DLD1 (cell line): ENCODE results near the gene IVL.

Experiments
- in situ Hi-C: cut with HindIII; loops from 2 replicates; pipeline ENCODE4 v1.10.0; 2017; ENCODE audit warnings: low sequenced_read_pairs

IVL gene

DNA sequence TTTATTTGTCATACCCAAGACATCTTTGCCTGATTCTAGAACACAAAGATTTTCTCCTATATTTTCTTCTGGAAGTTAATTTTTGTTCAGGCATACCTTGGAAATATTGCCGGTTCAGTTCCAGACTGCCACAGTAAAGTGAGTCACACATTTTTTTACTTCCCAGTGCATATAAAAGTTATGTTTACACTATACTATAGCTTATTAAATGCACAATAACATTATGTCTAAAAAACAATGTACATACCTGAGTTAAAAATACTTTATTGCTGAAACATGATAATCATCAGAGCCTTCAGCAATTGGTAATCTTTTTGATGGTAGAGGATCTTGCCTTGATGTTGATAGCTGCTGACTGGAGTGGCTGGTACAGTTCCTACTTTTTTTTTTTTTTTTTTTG is 20.2 kb upstream of the IVL start:
- in situ Hi-C loops: no loop called here

GRCh38 chr1:152899027-152899426 is 9.3 kb upstream of the IVL start:
- in situ Hi-C loops: no loop called here

GRCh38 chr1:152899883-152900282 is 8.5 kb upstream of the IVL start:
- in situ Hi-C loops: no loop called here

DNA sequence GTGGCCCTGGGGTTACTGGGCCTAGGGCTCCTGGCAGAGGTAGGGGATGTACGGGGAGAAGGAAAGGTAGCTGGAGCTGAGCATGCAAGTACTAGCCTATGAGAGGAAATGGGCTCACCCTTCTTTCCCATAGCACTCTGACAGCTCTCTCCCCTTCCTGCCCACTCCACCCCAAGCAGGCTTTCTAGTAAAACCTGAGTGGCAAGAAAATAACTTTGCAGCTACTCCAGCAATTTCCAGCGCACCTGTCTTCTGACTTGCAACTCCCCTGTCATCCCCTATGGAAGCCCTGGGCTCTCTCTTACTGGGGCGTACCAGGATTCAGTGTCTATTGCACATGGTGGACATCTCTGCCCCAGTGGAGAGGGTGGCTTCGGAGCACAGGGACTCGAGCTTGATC is 6.7 kb upstream of the IVL start:
- in situ Hi-C loops: no loop called here

DNA sequence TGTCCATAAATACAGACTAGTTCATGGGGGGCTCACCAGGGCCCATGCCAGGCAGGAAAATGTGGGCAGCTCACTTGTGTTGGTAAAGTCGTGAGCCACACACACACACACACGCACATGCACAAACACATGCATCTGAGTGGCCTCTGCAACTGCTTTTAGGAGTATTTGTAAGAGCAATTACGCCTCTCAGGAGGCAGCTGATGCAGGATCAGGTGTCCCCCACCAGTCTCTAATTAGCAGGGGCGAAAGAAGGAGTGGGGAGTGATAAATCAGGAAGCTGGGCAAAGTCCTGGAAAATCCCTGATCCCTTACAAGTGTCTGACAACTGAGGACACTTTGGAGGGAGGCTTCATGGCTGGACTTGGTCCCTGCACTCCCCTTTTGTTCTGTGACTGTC is 5.7 kb upstream of the IVL start:
- in situ Hi-C loops: no loop called here

DNA sequence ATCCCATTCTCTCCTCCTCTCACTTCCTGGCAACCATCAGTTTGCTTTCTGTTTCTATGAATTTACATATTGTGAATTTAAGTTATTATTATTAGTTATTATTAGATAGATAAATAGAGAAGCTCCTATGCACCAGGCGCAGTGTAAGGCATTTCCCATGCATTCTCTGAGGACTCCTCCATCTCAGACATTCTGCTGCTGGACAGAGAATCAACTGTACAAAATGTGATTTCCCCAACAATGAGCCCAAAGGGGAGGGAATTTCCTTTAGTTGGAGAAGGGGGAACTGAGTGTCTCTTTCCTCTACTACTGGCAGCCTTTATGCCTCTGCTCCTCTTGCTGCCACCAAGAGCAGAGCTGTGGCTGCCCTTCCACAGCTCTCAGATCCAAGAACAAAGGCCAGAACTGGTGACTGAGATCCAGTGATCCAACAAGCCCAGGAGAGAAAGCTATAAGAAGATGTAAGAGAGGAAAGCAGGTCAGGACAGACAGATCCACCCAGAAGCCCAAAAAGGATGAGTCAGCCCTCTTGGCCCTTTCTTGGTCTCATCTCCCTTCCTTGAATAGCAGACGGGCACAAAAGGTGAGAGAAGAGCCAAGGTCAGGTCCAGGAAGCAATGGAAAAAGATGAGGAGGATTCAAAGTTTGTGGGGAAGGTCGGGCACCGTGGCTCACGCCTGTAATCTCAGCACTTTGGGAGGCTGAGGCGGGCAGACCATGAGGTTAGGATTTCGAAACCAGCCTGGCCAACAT is 3.5 kb upstream of the IVL start:
- in situ Hi-C loops: no loop called here

DNA sequence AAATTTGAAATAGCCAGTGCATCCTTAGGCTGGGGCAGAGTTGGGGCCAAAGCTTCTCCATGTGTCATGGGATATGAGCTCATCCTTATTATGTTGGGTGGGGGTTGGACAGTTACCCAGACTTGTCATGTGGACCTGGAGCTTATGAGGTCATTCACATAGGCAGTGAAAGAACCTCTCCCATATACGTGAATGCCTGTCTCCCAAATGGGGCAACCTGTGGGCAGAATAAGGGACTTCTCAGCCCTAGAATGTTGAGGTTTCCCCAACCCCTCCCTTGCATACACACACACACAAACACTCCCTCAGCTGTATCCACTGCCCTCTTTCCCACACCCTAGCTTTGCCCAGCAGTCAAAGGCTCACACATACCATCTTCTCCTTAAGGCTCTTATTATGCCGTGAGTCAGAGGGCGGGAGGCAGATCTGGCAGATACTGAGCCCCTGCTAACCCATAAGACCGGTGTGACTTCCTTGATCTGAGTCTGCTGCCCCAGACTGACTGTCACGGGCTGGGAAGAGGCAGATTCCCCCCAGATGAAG is 2.3 kb upstream of the IVL start:
- in situ Hi-C loops: no loop called here

DNA sequence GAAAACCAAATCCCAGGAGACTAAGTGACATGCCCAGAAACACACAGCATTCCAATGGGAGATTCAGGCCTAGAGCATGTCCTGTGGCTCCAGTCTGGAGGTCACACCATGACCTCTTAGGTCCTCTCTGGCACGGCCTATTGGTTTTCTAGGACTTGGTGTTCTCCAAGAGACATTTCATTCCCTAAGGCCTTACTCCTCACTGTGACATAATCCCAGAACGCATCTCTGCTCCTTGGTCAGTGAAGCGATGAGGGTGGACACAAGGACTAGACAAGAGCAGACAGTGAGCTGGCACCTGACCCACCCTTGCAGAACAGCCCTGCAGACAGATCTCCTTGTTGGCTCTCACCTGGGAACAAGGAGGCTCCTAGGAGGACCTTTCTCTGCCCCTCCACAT is 860 bp downstream of the IVL start:
- in situ Hi-C loops: no loop called here

DNA sequence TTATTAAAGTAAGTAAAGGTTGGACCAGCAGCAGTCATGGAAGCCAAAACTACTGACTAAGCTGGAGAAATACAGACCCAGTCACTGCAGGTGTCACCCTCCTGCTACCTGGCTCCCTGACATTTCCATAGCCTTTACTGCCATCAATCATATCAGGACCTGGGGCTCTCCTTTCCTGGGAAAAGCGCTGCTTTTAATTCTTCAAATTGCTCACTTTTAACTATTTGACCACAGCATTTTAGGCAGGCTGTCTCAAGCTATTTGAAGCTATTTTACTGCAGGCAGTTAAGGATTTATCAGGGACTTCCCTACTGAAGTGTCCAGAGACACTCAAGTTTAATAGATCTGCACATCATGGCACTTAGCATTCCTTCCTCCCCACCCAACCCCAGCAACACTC is 4.1 kb downstream of the IVL start:
- in situ Hi-C loops: no loop called here

DNA sequence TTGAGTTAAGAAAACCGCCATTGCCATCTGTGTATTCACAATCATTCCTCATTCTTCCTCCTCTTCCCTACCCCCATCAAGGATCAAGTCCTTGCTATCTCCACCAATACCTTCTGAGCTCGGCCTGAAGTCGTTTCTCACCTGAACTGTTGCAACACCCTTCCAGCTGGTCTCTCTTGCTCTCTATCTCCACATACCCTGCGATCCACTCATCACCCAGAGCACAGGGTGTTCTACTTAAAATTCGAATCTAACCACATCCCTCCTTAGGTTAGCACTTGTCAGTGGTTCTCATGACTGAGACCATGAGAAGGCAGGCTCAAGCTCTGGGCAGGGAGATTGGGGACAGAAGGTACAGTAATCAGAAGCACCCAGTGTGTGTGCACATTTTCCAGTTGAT is 4.6 kb downstream of the IVL start:
- in situ Hi-C loops: no loop called here

DNA sequence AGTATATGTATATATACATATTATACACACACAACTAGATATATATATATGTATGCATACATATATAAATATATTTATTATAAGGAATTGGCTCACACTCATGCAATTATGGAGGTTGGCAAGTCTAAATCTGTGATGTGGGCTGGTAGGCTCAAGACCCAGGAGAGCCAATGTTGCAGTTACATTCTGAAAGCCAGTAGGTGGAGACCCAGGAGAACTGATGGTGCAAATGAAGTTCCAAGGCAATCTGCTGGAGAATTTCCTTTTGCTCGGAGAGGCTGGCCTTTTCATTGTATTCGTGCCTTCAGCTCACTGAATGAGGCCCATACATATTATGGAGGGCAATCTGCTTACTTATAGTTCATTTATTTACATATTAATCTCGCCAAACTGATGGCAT is 9.4 kb downstream of the IVL start:
- in situ Hi-C loops: no loop called here

DNA sequence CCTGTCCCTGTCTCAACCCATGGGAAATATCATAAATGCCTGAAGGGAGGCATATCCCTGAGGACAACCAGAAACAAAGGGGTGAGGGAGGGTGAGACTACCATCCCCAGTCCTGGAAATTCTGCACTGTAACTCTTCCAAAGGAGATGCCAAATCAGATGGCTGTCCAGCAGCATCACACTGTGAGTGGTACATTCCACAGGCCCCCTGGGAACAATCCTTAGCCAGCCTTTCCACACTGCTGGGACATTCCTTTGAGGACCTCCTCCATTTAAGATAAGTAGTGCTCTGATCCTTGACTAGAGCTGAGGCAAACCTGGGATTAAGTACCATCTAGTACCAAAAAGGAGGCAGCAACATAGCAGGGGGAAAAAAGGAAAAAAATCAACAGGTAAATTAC is 10.7 kb downstream of the IVL start:
- in situ Hi-C loops: no loop called here

DNA sequence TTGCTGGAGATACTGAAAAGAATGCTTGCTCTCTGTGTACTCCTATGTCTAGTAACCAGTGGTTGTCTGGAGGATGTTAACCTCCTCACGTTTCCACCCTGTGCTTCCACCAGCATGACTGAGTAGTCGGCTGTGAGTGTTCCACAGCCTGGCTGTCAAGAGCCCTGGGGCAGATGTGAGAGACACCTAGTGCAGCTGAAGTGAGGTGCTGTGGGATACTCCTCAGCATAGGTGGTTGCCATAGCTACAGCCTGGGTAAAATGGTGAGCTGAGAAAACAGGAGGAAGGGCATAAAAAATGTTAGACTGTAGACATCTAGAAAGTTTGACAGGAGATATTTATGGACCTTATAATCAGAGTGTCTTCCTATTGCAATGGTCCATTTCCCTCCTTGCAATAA is 15.8 kb downstream of the IVL start:
- in situ Hi-C loops: no loop called here

DNA sequence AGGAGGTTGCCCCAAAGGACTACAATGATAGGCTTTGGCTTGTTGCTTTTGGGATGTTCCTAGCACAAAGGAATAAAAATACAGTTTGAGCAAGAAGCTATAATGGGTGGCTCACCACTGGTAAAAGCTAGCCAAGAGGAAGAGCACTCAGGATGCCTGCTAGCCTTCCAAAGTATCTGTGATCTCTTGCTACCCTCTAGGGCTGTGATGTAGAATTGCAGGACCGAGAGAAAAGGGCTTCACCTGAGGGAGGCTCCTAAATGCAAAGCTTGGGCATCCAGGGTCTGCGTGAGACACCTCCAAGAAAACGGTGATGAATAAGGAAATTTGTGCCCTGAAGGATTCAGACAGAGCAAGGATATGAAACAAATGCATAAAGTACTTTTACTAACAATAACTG is 17.7 kb downstream of the IVL start:
- in situ Hi-C loops: no loop called here

DNA sequence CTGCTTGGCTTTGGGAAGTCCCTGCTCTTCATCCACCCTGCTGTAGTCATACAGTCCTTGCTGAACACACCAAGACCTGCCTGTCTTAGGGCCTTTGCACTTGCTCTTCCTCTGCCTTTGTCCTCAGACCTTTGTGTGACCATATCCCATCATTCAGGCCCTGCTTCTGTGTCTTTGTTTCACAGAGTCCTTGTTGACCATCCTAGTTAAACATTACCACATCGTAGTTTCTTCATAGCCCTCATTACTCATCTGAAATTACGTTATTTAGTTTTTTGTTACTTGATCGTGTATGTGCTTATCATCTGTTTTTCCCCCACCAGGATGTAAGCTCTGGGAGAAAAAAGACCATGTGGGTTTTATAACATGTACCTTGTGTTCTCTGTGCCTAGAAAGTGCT is 20.3 kb downstream of the IVL start:
- in situ Hi-C loops: no loop called here

DNA sequence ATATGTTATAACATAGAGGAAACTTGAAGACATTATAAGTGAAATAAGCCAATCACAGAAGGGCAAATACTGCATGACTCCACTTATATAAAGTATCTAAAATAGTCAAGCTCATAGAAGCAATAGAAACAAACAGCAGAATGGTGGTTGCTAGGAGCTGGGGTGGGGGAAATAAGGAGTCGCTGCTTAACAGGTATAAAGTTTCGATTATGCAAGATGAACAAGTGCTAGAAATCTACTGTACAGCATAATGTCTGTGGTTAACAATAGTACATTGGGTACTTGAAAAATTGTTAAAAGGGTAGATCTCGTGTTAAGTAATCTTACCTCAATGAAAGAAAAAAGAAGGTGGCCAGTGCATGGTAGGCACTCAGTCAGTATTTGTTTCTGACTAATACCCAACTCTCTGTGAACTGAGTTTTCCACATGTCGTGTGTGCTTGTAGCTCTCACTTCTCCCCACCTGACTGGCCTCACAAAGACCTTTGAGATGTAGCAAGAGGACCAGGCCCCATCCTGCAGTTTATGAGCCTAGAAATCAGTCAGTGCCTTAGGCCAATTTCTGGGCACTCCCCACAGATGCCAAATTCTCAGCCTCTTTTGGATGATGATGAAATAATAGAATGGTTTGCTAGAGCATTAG is 23.9 kb downstream of the IVL start:
- in situ Hi-C loops: no loop called here

- in situ Hi-C loops: no loop called here
These were observed 24.9 kb downstream of the IVL start for GRCh38 chr1:152933196-152933595.

DNA sequence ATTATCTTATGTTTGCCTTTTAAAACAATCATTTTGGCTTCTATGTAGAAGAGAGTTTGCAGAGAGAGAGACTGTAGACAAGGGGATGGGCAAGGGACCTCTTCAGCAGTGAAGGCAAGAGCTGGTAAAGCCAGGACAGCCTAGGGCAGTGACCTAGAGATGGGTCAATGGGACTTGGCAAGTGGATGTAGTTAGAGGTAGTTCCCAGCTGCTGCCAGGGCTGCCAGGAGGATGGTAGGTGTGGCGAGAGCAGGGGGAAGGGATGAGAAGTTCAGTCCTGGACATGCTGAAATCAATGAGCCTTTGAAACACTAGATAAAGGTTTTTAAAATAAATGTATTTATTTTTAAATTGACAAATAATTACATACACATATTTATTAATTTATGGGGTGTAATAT is 32.3 kb downstream of the IVL start:
- in situ Hi-C loops: no loop called here

DNA sequence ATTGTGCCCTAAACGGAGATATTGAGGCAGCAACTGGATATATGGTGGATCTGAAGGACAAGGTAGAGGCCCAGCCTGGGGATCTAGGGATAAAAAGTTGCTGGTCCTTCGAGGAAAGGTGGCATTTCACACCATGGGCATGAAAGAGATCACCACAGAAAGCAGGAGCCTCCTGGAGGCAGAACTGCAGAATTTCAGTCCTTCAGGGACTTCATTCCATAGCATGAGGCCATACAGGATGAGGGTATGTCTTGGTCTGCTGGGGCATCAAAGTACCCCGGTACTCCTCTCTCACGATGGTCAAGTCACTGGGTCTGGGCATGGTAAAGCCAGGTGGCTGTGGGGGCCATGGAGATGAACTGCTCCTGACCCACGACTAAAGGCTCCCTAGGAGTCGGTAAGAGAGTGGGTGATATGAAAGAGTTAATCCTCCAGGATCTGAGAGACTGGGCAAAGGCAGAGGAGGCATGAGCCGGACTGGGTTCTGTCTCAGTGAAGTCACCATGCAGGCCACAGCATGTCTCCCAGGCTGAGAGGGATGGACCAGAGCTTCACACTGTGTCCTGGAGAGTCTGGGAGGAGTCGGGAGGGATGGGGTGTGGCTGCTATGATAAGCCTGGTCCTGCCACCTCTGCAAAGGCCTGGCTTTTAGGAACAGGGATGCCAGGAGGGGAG is 32.8 kb downstream of the IVL start:
- in situ Hi-C loops: no loop called here

DNA sequence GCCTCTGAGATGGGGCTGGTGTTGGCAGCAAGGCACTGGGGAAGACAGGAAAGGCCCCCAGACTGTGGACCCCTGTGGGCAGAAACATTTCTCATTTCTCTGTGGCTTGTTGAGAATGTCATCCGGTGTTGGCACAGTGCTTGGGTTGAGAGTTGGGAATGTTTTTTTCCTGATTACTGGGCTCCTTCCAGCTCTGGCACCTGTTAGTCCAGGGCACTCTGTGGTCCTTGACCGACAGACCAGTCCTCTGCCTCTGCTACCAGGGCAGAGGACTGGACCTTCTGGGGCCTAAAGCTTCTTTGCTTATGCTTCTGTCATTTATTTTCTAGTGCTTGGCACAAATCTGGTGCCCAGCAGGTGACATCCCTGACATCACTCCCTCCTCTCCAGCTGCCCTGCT is 33.8 kb downstream of the IVL start:
- in situ Hi-C loops: no loop called here

DNA sequence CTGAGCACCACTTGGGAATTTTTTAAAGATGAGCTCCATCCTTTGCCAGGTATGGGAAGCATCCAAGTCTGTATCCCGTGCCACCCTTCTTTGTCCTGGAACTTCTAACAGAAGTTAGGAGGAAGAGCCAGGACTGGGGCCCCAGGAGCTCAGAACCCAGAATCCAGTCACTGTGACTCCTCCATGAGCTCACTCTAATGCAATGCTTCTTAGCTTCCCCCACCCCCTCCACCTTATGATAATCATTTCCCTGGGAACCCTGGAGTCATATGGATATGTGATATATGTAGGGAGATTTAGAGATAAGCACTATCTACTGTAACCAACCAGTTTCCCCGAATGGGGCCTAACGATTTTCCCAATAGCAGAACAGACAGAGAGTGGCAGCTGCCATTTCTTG is 37.9 kb downstream of the IVL start:
- in situ Hi-C loops: no loop called here

DNA sequence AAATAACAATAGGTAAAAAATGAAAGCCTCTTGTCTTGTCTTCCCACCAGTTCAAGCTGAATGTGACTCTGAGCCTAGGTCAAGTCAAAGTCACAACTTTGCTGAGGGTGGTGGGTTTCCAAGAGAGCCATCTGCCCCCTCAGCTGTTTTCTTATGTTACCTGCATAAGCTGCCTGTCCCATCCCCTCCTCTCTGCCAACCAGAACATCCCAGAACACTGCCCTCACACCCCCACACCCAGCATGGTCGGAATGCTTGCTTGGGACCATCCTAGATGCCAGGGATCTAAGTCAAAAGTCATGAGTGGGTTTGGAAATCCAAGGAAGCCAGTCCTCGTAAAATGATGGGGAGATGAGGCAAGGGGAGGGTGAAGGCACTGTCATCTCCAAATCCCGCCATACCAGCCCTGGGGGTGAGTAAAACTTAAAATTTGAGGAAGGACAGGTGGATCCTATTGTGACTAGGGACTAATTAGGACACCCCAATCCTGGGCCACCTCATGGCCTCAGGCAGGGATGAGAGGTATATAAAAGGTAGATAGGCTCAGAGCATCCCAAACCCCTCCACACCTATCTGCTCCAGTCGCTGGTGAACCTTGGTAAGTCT is 38.4 kb downstream of the IVL start, which contains the start of gene SPRR5:
Gene SPRR5 (plus strand): TSS at position 556 of the 606 bp plus-strand sequence. CDS start 1,349 bp downstream, outside the sequence.
- in situ Hi-C loops: no loop called here
